ENCODE measurements around the gene EFHC1.

DNA sequence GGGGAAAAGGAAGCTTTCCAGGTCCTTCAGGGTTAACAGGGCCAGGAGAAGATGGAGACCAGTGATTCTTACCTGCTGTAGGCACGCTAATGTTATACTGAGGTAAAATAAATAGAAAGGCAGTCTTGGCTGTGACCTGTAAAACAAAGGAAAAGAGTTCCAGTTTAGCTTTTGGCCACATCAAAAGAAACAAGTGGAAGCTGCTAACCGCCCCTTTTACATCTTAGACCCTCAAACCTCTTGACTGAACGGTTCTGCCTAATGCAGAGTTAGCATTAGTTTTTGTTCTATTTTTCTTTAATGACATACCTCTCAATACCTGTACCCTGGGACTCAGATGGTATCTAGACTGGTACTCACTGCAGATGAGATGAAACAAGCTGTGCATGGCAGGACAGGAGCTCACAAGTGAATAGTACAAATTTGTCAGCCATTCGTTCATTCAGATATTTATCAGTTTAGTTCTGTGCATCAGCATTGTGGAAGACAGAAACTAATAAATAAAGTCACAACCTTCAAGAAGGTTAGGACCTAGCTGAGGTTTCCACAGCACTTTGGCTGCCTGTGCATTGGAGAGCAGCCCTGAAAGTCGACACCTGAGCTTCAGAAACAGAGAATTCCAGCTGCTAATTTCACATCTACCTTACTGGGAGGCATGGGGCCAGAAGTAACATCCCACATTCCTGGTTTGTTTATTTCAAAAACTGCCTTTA is 115.7 kb downstream of the EFHC1 start:
- TF ChIP-seq EZH2 (IDR thresholded peaks at IDR 0.05; ENCODE audit: borderline replicate concordance) (no peak), CTCF (IDR thresholded peaks at IDR 0.05; ENCODE audit: poor library complexity) (no peak)
